Measurements from ENCODE around the gene TMPRSS13.

Gene TMPRSS13

GRCh38 chr11:117940736-117941135 is 11.5 kb upstream of the TMPRSS13 start:
- Histone ChIP-seq H3K9me3 (ENCODE audit: insufficient read depth, low read length, severe bottlenecking) (no peaks in the 10 kb centered on the region), H3K4me2 (ENCODE audit: insufficient read depth, low read length) (no peak overlapping the region), H3K36me3 (ENCODE audit: insufficient read depth, low read length) (no peaks in the 10 kb centered on the region), H2AFZ (ENCODE audit: low read depth, low read length) (no peak overlapping the region), H3K27me3 (ENCODE audit: insufficient read depth, low read length, poor library complexity) (no peaks in the 10 kb centered on the region), H3K9ac (ENCODE audit: low read depth, low read length) (no peak overlapping the region), H3K79me2 (ENCODE audit: insufficient read depth, low read length) (no peaks in the 10 kb centered on the region), H3K4me3 (ENCODE audit: low read depth in 1 of 2, low read length in 2 of 2) (no peak overlapping the region), H3K4me1 (ENCODE audit: insufficient read depth, low read length) (peaks cover 14% of the 10 kb centered on the region), H4K20me1 (ENCODE audit: insufficient read depth, low read length) (no peaks in the 10 kb centered on the region), H3K27ac (ENCODE audit: low read length) (peak overlapping the region; percentile 43; the same call in 1 of the 2 replicates)
- TF ChIP-seq EZH2 (IDR thresholded peaks at IDR 0.05; ENCODE audit: borderline replicate concordance, low read depth, low read length, severe bottlenecking) (no peak), CTCF (IDR thresholded peaks at IDR 0.05; ENCODE audit: borderline replicate concordance, extremely low read depth, low read length, poor library complexity, severe bottlenecking) (no peak)
- DNase-seq (no peak), ATAC-seq (ENCODE audit: insufficient read depth, low read depth) (no peak)

GRCh38 chr11:117936973-117937372 is 7.8 kb upstream of the TMPRSS13 start:
- TF ChIP-seq EZH2 (IDR thresholded peaks at IDR 0.05; ENCODE audit: borderline replicate concordance, low read depth, low read length, severe bottlenecking) (no peak), CTCF (IDR thresholded peaks at IDR 0.05; ENCODE audit: borderline replicate concordance, extremely low read depth, low read length, poor library complexity, severe bottlenecking) (no peak)
- Histone ChIP-seq H3K27ac (ENCODE audit: low read length) (no peak overlapping the region), H3K36me3 (ENCODE audit: insufficient read depth, low read length) (no peaks in the 10 kb centered on the region), H3K27me3 (ENCODE audit: insufficient read depth, low read length, poor library complexity) (no peaks in the 10 kb centered on the region), H2AFZ (ENCODE audit: low read depth, low read length) (no peak overlapping the region), H3K4me3 (ENCODE audit: low read depth in 1 of 2, low read length in 2 of 2) (no peak overlapping the region), H4K20me1 (ENCODE audit: insufficient read depth, low read length) (no peaks in the 10 kb centered on the region), H3K9ac (ENCODE audit: low read depth, low read length) (no peak overlapping the region), H3K4me2 (ENCODE audit: insufficient read depth, low read length) (no peak overlapping the region), H3K79me2 (ENCODE audit: insufficient read depth, low read length) (no peaks in the 10 kb centered on the region), H3K4me1 (ENCODE audit: insufficient read depth, low read length) (peaks cover 41% of the 10 kb centered on the region), H3K9me3 (ENCODE audit: insufficient read depth, low read length, severe bottlenecking) (no peaks in the 10 kb centered on the region)
- ATAC-seq (ENCODE audit: insufficient read depth, low read depth) (no peak), DNase-seq (no peak)

GRCh38 chr11:117934526-117935307 is 5.5 kb upstream of the TMPRSS13 start:
- Histone ChIP-seq H3K9me3 (ENCODE audit: insufficient read depth, low read length, severe bottlenecking) (no peaks in the 10 kb centered on the region), H4K20me1 (ENCODE audit: insufficient read depth, low read length) (no peaks in the 10 kb centered on the region), H3K4me1 (ENCODE audit: insufficient read depth, low read length) (peaks cover 51% of the 10 kb centered on the region), H3K4me3 (ENCODE audit: low read depth in 1 of 2, low read length in 2 of 2) (no peak overlapping the region), H3K4me2 (ENCODE audit: insufficient read depth, low read length) (no peak overlapping the region), H3K27ac (ENCODE audit: low read length) (peak overlapping the region; percentile 15; the same call in 1 of the 2 replicates), H2AFZ (ENCODE audit: low read depth, low read length) (no peak overlapping the region), H3K9ac (ENCODE audit: low read depth, low read length) (no peak overlapping the region), H3K79me2 (ENCODE audit: insufficient read depth, low read length) (no peaks in the 10 kb centered on the region), H3K27me3 (ENCODE audit: insufficient read depth, low read length, poor library complexity) (no peaks in the 10 kb centered on the region), H3K36me3 (ENCODE audit: insufficient read depth, low read length) (no peaks in the 10 kb centered on the region)
- TF ChIP-seq CTCF (IDR thresholded peaks at IDR 0.05; ENCODE audit: borderline replicate concordance, extremely low read depth, low read length, poor library complexity, severe bottlenecking) (no peak), EZH2 (IDR thresholded peaks at IDR 0.05; ENCODE audit: borderline replicate concordance, low read depth, low read length, severe bottlenecking) (no peak)
- ATAC-seq (ENCODE audit: insufficient read depth, low read depth) (no peak), DNase-seq (peak; percentile 4)
